Stimulated activated CD8-positive, alpha-beta memory T cell treated with anti-CD3 and anti-CD28 coated beads, Interleukin-2, amount 100 ng/mL, for 48 hours (primary cell): ENCODE measurements around the gene FBXO21.
A peak's percentile ranks its signal among the peaks of the same experiment; 100 is the strongest.
"Not testable (repeated sequence)": the region's sequence is repeated elsewhere in the genome, so short reads cannot be mapped to it uniquely, and the experiment has no call there.

ENCODE experiments used
- DNase-seq, 2 donors: peaks; one replicate each; pipeline ENCODE4 v3.0.0-alpha.2; 2020; ENCODE audit warnings: low read depth in 2 of 2

FBXO21 gene, protein sequence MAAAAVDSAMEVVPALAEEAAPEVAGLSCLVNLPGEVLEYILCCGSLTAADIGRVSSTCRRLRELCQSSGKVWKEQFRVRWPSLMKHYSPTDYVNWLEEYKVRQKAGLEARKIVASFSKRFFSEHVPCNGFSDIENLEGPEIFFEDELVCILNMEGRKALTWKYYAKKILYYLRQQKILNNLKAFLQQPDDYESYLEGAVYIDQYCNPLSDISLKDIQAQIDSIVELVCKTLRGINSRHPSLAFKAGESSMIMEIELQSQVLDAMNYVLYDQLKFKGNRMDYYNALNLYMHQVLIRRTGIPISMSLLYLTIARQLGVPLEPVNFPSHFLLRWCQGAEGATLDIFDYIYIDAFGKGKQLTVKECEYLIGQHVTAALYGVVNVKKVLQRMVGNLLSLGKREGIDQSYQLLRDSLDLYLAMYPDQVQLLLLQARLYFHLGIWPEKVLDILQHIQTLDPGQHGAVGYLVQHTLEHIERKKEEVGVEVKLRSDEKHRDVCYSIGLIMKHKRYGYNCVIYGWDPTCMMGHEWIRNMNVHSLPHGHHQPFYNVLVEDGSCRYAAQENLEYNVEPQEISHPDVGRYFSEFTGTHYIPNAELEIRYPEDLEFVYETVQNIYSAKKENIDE

DNA sequence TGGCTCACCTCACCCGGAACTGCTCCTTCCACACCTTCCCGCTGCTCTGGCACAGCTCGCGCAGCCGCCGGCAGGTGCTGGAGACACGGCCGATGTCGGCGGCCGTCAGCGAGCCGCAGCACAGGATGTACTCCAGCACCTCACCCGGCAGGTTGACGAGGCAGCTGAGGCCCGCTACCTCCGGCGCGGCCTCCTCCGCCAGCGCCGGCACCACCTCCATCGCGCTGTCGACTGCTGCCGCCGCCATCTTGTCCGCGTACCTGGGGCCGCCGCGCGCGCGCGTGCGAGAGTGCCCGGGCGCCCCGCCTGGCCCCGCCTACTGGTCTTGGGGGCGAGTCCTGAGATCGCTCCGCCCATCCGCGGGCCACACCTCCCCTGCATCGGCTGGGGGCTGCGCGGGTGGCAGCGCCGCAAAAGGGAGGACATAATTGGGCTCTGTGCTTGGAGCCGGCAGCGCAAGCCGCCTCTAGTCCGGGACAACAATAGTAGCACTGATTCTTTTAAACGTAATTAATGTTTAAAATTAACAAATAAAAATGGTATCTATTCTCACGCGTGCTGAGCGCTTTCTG lies at the start of gene FBXO21:
Gene FBXO21, minus strand, starts transcription at position 261 of the 572 bp plus-strand sequence. Its CDS starts 14 bp downstream, at position 247.
- DNase-seq = peak; percentile 91

DNA sequence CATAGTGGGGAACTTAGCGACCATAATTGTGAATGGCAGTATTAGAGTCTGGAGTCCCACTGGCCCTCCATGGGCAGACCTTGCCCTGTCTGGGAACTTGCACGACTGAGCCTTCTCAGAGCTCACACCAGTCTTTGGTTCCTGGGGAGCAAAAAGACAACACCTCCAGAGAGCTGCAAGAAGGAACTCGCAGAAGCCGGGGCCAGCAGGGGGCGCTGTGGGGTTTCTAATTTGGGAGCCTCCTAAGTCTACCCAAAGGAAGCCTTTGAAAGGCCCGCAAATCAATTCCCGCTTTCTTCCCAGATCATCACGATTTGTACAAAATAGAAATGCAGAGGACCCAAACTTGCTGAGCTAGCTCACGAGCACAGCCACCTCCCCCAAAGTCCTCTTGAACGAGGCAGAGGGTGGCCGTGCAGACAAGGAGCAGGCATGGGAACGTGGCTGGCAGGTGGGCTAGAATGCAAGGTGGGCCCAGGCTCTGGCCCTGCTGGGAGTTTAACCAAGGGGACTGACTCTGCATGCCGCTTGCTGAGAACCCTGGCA lies 46.3 kb upstream of the FBXO21 start:
- peak; percentile 77 to 80 for DNase-seq

DNA sequence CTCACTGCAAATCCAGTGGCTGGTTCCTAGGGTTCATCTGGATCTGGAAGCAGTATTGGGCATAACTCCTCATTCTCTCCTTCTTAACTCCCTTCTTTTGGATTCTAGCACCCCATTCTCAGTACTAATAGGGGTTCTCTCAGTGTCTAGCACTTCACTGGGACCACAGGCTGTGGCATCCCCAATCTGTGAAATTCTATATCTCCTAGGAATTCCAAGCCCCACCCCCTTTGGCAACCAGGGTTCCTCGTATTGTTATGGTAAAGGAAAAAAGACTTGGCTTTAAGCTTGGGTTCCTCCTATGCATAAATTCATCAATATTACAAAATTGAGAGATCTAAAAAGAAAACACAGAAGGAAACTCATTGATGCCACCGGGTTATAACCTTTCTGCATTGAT lies 45.0 kb upstream of the FBXO21 start:
- DNase-seq = no peak

DNA sequence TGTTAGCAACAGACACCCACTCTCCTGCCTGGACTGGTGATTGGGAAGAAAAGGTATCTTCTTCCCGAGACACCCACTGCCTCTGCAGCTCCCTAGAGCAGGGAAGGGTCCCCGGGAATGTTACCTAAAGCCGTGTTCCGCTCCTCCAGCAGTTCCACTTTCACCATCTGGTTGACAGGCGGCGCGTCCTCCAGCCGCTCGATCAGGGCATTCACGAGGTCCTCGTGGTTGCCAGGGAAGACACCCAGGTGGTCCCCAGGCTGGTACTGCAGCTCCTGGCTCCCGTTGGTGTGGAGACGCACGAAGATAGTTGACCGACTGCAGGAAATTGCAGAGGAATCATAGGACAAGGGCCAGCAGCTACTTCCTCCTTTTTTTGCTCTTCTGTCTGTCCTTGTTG lies 44.2 kb upstream of the FBXO21 start:
- DNase-seq = no peak

DNA sequence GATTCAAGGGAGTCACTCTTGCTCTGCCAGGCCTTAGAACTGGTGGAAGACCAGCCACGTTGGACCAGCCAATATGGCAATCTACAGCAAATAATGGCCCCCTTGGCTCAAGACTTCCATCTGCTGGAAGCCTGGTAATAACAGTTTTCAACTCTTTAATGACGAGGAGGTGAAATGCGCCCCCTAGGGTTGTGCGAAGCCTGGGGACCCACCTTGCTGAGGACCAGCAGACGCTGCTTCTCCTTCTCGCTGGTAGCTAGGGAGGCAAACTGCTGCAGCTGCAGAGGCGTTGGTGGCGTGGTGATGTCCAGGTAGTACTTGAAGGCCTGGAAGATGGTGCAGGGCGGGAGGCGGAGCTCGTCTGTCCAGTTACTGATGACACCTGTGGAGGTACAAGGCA lies 41.5 kb upstream of the FBXO21 start:
- DNase-seq = no peak

DNA sequence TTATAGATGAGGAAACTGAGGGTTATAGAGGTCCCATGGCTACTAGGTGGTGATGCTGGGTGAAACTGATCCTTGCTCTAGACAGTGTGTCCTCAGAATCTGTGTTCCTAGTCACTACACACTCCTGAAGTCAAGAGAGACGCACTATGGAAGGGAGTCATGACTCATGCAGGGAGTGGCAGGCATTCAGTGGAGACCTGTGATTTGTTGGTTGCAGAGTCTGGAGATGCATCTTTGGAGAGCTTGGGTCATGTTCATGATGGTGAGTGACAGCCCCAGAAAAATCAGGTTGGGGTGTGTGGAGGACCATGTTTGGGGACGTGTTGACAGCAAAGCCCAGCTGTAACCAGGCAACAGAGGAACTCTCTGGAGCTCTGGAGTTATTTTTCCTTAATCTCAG lies 38.0 kb upstream of the FBXO21 start:
- no peak for DNase-seq

DNA sequence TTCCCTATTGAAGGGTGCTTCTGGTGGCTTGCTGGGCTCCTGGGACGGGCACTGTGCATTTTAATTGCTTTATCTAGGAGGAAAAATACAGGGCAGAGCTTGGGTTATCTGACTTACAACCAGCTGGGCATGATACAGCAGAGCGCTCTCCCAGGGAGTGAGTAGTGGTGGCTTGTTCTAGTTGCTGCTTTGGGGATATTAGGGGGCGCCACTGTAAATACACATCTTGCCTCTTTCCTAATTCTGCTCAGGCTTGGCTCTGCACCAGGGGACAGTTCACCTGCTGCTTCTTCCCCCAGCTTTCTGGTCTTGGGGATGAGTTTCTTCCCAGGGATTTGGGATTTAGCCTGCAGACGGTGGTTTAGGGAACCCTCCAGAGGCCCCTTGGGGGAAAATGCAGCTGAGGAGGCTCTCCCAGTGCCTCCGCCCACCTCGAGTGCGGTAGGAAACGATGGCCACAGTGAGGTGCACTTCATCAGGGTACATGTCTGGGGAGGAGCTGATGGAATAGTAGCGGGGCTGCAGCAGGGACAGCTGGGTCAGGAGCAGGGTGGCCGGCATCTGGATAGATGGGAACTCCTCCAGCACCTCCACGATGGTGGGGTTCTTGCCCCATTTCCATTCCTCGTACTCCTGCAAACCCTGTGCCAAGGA lies 36.9 kb upstream of the FBXO21 start:
- no peak for DNase-seq

DNA sequence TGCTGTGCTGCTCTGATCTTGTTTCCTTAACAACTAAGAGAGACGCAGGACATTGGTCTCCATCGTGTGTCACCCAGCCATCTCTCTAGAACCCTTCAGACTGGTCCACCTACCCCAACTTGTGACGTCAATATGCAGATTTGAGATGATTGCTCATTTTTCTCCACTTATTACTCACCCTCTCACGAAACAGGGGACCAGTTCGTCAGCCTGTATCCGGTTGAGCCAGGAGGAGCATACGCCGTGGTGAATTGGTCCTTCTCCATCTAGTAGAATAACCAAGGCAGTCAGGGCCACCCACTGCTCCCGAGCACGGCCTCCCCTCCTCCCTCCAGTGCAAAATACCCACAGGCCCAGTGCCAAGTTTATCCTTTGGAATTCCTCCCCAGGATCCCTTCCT lies 36.2 kb upstream of the FBXO21 start:
- no peak for DNase-seq

DNA sequence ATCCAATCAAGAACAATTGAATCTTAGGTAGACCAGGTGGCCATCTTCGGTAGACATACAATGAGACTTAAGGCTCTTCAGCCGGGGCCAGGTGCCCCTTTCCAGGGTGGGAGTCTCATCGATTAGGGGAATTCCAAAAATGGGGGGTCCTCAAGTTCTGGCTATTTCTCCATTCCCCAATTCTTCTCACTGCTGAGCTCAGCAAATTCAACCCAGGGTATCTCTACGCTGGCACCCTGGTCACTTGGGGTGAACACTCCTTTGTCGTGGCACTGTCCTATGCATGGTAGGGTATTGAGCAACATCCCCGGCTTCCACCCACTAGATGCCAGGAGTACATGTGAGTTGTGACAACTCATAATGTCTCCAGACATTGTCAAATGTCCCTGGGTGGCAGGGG lies 34.9 kb upstream of the FBXO21 start:
- DNase-seq = no peak

DNA sequence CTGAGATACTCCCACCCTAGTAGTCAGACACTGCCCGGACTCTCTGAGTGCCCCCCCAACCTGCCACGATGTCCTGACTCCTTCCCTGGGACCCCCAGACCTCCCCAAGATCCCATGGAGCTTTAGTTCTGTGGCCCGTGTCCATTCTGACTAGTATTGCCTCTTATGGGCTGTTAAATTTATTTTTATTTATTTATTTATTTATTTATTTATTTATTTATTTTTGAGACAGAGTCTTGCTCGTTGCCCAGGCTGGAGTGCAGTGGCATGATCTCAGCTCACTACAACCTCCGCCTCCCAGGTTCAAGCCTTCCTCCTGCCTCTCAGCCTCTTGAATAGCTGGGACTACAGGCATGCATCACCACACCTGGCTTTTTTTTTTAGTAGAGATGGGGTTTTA lies 30.7 kb upstream of the FBXO21 start:
- DNase-seq = not testable (repeated sequence)

DNA sequence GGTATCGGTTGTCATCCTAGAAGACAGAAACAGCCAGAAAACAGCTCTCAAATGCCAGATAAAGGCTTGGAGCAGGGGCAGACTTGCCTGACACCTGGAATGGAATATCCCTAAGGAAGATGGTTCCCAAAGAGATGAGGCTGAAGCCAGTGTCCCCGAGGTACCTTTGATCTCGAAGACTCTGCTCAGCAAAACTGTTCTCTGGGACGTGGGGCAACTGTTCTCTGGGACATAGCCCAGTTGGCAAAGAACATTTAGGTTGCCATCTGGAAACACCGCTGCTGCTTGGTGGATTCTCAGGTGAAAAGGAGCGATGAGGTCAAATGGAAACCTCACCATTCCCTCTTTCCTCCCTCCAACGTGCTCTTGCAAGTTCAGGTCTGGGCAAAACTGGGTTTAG lies 27.9 kb upstream of the FBXO21 start:
- no peak for DNase-seq

DNA sequence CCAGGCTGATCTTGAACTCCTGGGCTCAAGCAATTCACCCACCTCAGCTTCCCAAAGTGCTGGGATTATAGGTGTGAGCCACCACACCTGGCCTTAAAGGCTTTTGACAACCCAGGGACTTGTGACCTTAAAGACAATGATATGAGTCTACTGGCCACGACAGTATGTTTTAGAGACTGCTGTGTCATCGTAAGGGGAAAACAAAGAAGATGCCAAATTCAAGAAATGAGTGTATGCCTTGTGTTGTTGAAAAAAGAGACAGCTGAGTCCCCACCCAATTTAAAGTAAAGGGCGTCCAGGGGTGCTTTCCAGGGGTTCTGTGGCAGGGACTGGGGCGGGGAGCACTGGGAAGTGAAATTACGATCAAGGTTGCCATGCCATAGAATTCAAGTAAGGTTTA lies 26.4 kb upstream of the FBXO21 start:
- no peak for DNase-seq

DNA sequence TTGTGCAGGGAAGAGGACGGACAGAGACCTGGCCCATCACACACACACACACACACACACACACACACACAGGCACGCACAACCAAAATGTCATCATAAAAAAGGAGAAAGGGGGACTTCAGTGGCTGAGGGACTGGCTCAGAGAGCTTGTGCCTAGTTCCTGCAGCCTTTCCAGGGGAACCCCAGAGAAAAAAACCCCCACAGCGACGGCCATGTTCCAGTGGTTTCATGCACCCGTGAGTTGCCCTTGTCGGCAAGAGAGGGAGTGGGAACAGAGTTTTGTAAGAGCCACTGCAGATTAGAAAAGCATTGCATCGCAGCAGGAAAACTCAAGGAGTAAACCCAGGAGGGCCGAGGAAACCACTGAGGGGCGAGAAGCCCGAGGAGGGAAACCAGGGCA lies 24.5 kb upstream of the FBXO21 start:
- DNase-seq = no peak

DNA sequence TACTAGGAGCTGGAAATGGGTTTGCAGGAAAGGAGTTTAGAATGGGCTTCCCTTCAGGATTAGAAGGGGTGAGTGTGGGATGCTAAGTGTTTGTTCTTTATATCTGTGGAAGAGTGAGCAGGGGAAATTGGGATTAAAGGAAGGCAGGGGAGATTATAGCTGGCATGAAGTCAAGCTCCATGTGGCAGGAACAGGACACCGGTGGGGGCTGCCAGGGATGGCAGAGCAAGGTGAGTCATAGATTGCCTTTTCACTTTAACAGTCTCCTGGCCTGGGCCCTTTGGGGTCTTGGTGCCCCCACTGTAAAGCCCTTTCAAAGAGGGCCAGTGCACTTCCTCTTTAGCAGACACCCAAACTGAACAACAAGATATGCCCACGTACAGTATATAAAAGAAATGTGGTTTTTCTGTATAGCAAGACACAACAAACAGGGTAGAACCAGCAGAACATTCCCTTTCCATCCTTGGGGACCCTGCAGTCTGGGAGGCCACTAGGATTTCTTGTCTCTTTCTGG lies 23.1 kb upstream of the FBXO21 start:
- no peak for DNase-seq

DNA sequence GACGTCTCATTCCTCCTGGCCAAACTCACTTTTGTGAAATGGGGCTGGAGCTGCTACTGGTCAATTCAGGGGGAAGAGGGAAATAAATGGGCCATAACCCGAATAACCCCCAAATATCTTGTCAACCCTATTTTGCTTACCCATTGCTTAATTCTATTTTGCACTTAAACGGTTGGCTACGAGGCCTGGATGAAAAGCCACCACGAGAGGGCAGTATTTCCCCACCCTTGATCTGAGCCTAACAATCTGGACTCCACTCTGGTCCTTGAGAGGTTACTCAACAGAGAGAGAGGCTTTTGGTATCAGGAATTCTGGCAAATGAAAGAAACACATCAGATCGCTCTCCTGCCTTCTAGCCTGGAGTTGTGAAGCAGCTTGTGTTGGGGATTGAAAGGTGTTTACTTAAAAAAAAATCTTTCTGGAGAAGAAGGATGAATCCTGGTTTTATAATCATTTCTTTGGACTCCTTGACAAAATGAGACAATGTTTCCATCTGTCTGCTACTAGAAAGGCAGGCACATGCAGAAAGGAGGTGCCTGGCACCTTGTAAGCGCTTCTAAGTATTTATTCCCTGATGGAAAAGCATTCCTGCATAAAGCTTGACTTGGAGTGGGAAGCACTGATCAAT lies 22.4 kb upstream of the FBXO21 start:
- DNase-seq = peak; percentile 34 to 51

DNA sequence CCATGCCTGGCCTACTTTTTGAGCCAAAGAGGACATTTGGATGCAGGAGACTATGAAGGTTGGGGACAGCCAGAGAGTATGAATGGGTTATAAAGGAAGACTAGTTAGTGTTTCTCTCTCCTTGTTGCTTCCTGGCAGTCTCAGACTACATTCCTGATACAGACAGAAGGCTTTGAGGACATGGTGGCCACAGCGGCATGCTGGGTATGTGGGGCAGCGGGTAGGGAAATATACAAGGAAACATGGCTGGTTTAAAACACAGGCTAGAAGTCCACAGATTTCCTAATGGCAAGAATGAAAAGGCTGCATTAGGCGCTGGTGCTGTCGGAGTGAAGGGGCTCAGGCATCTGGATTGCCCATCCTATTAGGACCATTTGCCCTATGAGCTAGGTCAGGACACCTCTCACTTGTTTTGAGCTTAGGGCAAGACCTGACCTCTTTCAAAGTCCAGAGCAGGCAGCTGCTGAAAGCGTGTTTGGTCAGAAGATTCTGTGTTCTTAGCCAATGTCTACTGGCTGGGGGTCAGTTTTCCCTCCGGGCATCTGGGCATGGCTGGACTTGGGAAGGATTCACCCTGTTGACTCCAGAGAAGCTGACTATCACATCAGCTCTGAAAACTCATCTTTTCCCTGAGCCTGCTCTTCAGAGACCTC lies 20.1 kb upstream of the FBXO21 start:
- no peak for DNase-seq

DNA sequence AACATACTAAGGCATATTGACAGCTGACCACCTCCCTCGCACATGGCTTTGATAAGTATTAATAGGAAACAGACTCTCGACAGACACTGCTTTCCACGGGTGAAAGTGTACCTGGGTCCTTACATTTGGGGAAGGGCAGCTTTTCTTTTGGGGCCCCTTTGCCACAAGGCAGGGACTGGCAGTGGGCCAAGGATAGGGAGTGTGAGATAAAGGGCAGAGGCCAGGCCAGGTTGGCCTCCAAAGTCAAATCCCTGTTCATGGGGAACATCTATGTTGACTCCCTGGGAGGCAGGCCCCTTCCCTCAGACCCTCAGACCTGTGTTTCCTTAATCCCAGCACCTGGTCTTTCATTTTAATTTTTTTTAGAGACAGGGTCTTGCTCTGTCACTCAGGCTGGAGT lies 19.4 kb upstream of the FBXO21 start:
- DNase-seq = no peak

DNA sequence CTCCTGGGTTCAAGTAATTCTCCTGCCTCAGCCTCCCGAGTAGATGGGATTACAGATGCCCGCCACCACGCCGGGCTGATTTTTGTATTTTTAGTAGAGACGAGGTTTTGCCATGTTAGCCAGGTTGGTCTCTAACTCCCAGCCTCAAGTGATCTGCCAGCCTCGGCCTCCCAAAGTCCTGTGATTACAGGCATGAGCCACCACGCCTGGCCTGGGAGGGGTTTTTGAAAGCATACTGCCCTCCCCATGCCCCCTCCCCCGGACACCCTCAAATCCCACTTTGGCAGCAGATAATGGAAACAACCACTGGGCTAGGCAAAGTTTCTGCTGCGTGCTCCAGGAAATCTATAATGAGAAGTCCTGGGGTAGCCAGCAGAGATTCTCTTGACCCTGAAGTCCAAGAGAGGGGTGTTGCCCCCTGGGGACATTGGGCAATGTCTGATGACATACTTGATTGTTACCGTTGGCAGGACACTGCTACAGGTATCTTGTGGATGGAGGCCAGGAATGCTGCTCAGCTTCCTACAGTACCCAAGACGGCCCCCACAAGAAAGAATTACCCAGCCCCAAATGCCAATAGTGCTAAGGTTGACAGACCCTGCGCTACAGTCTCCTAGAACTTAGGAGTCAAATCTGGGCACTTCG lies 18.7 kb upstream of the FBXO21 start:
- DNase-seq = no peak

DNA sequence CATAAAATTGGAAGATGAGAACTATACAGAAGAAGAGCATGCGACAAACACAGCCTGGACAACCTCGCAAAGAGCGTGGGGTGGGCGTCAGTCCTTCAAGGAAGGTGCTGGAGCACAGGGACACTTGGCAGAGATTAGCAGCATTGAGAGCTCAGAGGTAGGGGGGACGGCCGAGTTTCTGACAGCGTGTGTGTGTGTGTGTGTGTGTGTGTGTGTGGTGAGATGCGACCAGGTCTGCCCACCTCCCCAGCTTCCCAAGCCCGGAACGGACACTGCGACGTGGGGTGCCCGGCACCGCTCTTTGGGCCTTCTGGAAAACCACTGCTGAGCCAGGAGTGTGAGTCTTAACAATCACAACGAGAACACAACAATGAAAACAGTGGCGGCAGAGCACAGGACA lies 17.9 kb upstream of the FBXO21 start:
- no peak for DNase-seq

DNA sequence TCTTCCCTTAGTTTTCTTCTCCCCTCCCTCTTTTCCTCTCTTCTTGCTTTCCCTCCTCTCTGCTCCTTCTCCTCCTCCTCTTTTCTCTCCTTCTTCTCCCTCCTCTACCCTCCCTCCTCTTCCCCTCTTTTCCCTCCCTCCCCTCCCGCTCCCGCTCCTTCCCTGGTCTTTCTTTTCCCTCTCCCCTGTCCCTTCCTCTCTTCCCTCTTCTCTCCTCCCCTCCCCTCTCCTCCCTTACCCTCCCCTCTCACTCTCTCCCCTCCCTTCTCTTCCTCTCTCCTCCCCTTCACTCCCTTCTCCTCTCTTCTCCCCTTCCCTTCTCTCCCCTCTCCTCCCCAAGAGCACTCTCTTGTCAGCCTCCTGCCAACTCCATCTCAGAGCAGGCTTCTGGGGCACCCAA lies 17.4 kb upstream of the FBXO21 start:
- no peak for DNase-seq

DNA sequence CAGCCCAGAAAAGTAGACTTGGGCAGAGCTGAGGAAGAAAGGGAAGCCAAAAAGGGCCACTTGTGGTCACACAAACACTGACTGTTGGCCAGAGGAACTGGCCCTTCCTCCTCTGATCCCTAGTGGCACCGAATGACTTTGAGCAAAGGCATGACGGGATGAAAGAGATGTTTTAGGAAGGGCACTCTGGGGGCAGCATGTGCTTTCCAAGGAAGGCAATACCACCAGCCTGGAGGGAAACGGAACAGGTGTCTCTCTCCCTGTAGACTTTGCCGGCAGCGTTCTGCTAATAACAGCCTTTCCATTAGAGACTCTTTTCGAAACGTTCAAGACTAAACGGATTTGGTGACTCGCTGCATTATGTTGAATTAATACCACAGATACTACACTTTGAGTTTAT lies 12.3 kb upstream of the FBXO21 start:
- no peak for DNase-seq
